ENCODE measurements around the gene FITM1. TPM values are rescaled to one million over a fixed set of nuclear protein-coding genes. Genes with fewer than 3 reads are reported as not detected.

The FITM1 gene
- total and polyA plus RNA-seq, 2 donors (not counting 1 experiment from before 2014, with no cell fraction given), result not detected

DNA sequence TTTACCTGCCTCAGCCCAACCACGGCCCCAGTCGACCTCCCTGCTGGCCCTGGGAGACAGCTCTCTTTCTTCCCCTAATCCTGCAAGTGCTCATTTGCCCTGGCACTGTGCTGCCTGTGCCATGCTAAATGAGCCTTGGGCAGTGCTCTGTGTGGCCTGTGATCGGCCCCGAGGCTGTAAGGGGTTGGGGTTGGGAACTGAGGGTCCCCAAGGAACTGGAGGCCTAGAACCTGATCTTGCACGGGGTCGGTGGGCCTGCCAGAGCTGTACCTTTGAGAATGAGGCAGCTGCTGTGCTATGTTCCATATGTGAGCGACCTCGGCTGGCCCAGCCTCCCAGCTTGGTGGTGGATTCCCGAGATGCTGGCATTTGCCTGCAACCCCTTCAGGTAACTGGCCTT lies 19.6 kb downstream of the FITM1 start:
- no peak for DNase-seq (ENCODE audit: low read depth in 2 of 2)
- TF ChIP-seq, protein P1, sequence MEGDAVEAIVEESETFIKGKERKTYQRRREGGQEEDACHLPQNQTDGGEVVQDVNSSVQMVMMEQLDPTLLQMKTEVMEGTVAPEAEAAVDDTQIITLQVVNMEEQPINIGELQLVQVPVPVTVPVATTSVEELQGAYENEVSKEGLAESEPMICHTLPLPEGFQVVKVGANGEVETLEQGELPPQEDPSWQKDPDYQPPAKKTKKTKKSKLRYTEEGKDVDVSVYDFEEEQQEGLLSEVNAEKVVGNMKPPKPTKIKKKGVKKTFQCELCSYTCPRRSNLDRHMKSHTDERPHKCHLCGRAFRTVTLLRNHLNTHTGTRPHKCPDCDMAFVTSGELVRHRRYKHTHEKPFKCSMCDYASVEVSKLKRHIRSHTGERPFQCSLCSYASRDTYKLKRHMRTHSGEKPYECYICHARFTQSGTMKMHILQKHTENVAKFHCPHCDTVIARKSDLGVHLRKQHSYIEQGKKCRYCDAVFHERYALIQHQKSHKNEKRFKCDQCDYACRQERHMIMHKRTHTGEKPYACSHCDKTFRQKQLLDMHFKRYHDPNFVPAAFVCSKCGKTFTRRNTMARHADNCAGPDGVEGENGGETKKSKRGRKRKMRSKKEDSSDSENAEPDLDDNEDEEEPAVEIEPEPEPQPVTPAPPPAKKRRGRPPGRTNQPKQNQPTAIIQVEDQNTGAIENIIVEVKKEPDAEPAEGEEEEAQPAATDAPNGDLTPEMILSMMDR (conservative IDR thresholded peaks at IDR 0.05 in 1 of 2, IDR thresholded peaks at IDR 0.05 in 1 of 2; ENCODE audit: low read depth in 1 of 2, low read length in 2 of 2), result no peak
- no peak for TF ChIP-seq EZH2 (IDR thresholded peaks at IDR 0.05; ENCODE audit: low read length, missing control alignments)

GRCh38 chr14:24150567-24150966 lies 20.1 kb downstream of the FITM1 start:
- H3K9ac ChIP-seq (ENCODE audit: insufficient read depth, low read length), result no peak overlapping the region
- peaks cover 23% of the 10 kb centered on the region for H3K36me3 ChIP-seq (ENCODE audit: control insufficient read depth, insufficient read depth, low read length)
- DNase-seq (ENCODE audit: low read depth in 2 of 2), result no peak
- H3K4me2 ChIP-seq (ENCODE audit: extremely low read depth, insufficient read depth, low read length), result no peak overlapping the region
- H3K4me3 ChIP-seq (replicated peaks in 1 of 4; ENCODE audit: control extremely low read depth in 1 of 4, insufficient read depth in 1 of 4, low read depth in 3 of 4, low read length in 4 of 4), result no peak overlapping the region
- H3K9me3 ChIP-seq (ENCODE audit: control insufficient read depth, insufficient read depth, low read depth, low read length), result no peaks in the 10 kb centered on the region
- H3K79me2 ChIP-seq (ENCODE audit: control insufficient read depth, insufficient read depth, low read length), result peaks cover 22% of the 10 kb centered on the region
- no peaks in the 10 kb centered on the region for H3K4me1 ChIP-seq (ENCODE audit: control insufficient read depth, extremely low read depth, insufficient read depth, low read length)
- H2AFZ ChIP-seq (ENCODE audit: low read length), result no peak overlapping the region
- H3K27me3 ChIP-seq (ENCODE audit: control insufficient read depth, insufficient read depth, low read length), result no peaks in the 10 kb centered on the region
- H3K27ac ChIP-seq (ENCODE audit: insufficient read depth, low read length), result no peak overlapping the region
- H4K20me1 ChIP-seq (ENCODE audit: control insufficient read depth, extremely low read depth, insufficient read depth, low read length), result no peaks in the 10 kb centered on the region
- TF ChIP-seq, protein P1 (conservative IDR thresholded peaks at IDR 0.05 in 1 of 2, IDR thresholded peaks at IDR 0.05 in 1 of 2; ENCODE audit: low read depth in 1 of 2, low read length in 2 of 2), result no peak
- no peak for TF ChIP-seq EZH2 (IDR thresholded peaks at IDR 0.05; ENCODE audit: low read length, missing control alignments)

More for the DNA sequence above, 19.6 kb downstream of the FITM1 start:
- H3K4me2 ChIP-seq (ENCODE audit: extremely low read depth, insufficient read depth, low read length), result no peak overlapping the region
- H3K36me3 ChIP-seq (ENCODE audit: control insufficient read depth, insufficient read depth, low read length), result peaks cover 20% of the 10 kb centered on the region
- H3K4me1 ChIP-seq (ENCODE audit: control insufficient read depth, extremely low read depth, insufficient read depth, low read length), result peaks cover 5% of the 10 kb centered on the region
- H3K9ac ChIP-seq (ENCODE audit: insufficient read depth, low read length), result no peak overlapping the region
- H4K20me1 ChIP-seq (ENCODE audit: control insufficient read depth, extremely low read depth, insufficient read depth, low read length), result no peaks in the 10 kb centered on the region
- no peak overlapping the region for H3K27ac ChIP-seq (ENCODE audit: insufficient read depth, low read length)
- H3K4me3 ChIP-seq (replicated peaks in 1 of 4; ENCODE audit: control extremely low read depth in 1 of 4, insufficient read depth in 1 of 4, low read depth in 3 of 4, low read length in 4 of 4), result no peak overlapping the region
- H3K79me2 ChIP-seq (ENCODE audit: control insufficient read depth, insufficient read depth, low read length), result peaks cover 26% of the 10 kb centered on the region
- no peak overlapping the region for H2AFZ ChIP-seq (ENCODE audit: low read length)
- H3K27me3 ChIP-seq (ENCODE audit: control insufficient read depth, insufficient read depth, low read length), result no peaks in the 10 kb centered on the region
- H3K9me3 ChIP-seq (ENCODE audit: control insufficient read depth, insufficient read depth, low read depth, low read length), result no peaks in the 10 kb centered on the region

GRCh38 chr14:24150993-24151392 lies 20.5 kb downstream of the FITM1 start:
- H3K27me3 ChIP-seq (ENCODE audit: control insufficient read depth, insufficient read depth, low read length), result no peaks in the 10 kb centered on the region
- H3K4me1 ChIP-seq (ENCODE audit: control insufficient read depth, extremely low read depth, insufficient read depth, low read length), result no peaks in the 10 kb centered on the region
- H3K9me3 ChIP-seq (ENCODE audit: control insufficient read depth, insufficient read depth, low read depth, low read length), result no peaks in the 10 kb centered on the region
- no peak overlapping the region for H3K9ac ChIP-seq (ENCODE audit: insufficient read depth, low read length)
- no peaks in the 10 kb centered on the region for H4K20me1 ChIP-seq (ENCODE audit: control insufficient read depth, extremely low read depth, insufficient read depth, low read length)
- H2AFZ ChIP-seq (ENCODE audit: low read length), result no peak overlapping the region
- TF ChIP-seq, protein P1 (conservative IDR thresholded peaks at IDR 0.05 in 1 of 2, IDR thresholded peaks at IDR 0.05 in 1 of 2; ENCODE audit: low read depth in 1 of 2, low read length in 2 of 2), result no peak
- no peak for TF ChIP-seq EZH2 (IDR thresholded peaks at IDR 0.05; ENCODE audit: low read length, missing control alignments)
- H3K4me3 ChIP-seq (replicated peaks in 1 of 4; ENCODE audit: control extremely low read depth in 1 of 4, insufficient read depth in 1 of 4, low read depth in 3 of 4, low read length in 4 of 4), result no peak overlapping the region
- no peak overlapping the region for H3K27ac ChIP-seq (ENCODE audit: insufficient read depth, low read length)
- no peak overlapping the region for H3K4me2 ChIP-seq (ENCODE audit: extremely low read depth, insufficient read depth, low read length)
- H3K79me2 ChIP-seq (ENCODE audit: control insufficient read depth, insufficient read depth, low read length), result peaks cover 18% of the 10 kb centered on the region
- no peak for DNase-seq (ENCODE audit: low read depth in 2 of 2)
- H3K36me3 ChIP-seq (ENCODE audit: control insufficient read depth, insufficient read depth, low read length), result peaks cover 24% of the 10 kb centered on the region

Data from fibroblast of lung (primary cell).